ENCODE measurements around the gene PLEKHD1. TPM values are rescaled to one million over a fixed set of nuclear protein-coding genes. Genes with fewer than 3 reads are reported as not detected.

Gene PLEKHD1
- total and polyA plus RNA-seq, 2 of the 8 experiments (the other 6 are each of a cell fraction or from before 2014, with no cell fraction given) = 0.24 to 0.48 TPM

DNA sequence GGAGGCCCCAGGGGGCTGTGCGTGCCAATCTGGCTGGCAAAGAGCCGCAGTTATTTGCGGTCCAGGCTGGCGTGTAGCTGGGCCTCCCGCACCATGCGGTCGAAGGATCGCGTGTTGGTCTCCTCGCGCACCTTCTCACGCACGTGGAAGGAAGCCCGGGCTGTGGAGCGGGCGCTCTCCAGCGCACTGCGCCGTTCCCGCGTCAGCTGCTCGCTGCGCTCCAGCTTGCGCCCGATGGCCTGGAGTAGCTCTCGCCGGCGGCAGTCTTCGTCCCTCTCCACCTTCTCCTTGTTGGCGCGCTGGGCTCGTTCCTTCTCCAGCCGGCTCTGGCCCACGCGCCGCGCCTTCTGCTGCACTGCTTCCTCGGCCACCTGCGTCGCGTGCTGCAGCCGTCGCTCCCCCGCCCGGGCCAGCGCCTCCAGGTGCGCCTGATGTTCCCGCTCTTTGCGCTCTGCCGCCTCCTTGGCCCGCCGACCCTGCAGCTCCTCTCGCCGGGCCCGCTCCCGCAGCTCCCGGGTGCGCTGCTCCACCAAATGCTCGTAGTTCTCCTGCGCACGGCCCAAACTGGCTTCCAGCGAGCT, 87.0 kb downstream of the PLEKHD1 start (continued):
- no peak for TF ChIP-seq CHD7 (IDR thresholded peaks at IDR 0.05; ENCODE audit: insufficient replicate concordance, low read length)
- TF ChIP-seq YY1 (IDR thresholded peaks at IDR 0.05; ENCODE audit: low read depth, low read length) = no peak
- no peak for TF ChIP-seq ASH2L (IDR thresholded peaks at IDR 0.05; ENCODE audit: low read length)
- TF ChIP-seq BCL11A (IDR thresholded peaks at IDR 0.05; ENCODE audit: low read depth in 2 of 2, low read length in 2 of 2) = no peak
- no peak for TF ChIP-seq KDM5A (IDR thresholded peaks at IDR 0.05; ENCODE audit: low read length)
- TF ChIP-seq, protein P1, sequence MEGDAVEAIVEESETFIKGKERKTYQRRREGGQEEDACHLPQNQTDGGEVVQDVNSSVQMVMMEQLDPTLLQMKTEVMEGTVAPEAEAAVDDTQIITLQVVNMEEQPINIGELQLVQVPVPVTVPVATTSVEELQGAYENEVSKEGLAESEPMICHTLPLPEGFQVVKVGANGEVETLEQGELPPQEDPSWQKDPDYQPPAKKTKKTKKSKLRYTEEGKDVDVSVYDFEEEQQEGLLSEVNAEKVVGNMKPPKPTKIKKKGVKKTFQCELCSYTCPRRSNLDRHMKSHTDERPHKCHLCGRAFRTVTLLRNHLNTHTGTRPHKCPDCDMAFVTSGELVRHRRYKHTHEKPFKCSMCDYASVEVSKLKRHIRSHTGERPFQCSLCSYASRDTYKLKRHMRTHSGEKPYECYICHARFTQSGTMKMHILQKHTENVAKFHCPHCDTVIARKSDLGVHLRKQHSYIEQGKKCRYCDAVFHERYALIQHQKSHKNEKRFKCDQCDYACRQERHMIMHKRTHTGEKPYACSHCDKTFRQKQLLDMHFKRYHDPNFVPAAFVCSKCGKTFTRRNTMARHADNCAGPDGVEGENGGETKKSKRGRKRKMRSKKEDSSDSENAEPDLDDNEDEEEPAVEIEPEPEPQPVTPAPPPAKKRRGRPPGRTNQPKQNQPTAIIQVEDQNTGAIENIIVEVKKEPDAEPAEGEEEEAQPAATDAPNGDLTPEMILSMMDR (IDR thresholded peaks at IDR 0.05; ENCODE audit: control extremely low read depth in 1 of 3, insufficient read depth in 1 of 3, low read depth in 1 of 3, low read length in 3 of 3) = no peak
- no peak for TF ChIP-seq SP4 (IDR thresholded peaks at IDR 0.05; ENCODE audit: low read length)
- no peak for TF ChIP-seq CEBPB (IDR thresholded peaks at IDR 0.05; ENCODE audit: low read depth, low read length)
- no peak for TF ChIP-seq NRF1 (IDR thresholded peaks at IDR 0.05; ENCODE audit: low read depth, low read length)
- no peak for TF ChIP-seq BRCA1 (IDR thresholded peaks at IDR 0.05; ENCODE audit: low read depth, low read length)
